ENCODE results near the gene RGS8. TPM values are rescaled to one million over a fixed set of nuclear protein-coding genes. Genes with fewer than 3 reads are reported as not detected.
A peak's percentile ranks its signal among the peaks of the same experiment; 100 is the strongest.

The RGS8 gene
- polyA plus RNA-seq, 2 of the 4 experiments (the other 2 are of a cell fraction), result not detected

- TF ChIP-seq REST (IDR thresholded peaks at IDR 0.05) (no peak), GATA3 (IDR thresholded peaks at IDR 0.05; ENCODE audit: borderline replicate concordance) (no peak), PBX3 (IDR thresholded peaks at IDR 0.05) (no peak), TFCP2L1 (CRISPR knock-in tag; IDR thresholded peaks at IDR 0.05) (no peak)
These were observed 35.2 kb upstream of the RGS8 start (continued) for GRCh38 chr1:182719553-182719952.

- WGBS (ENCODE audit: missing lambda C conversion rate), result 44% methylated on average over 2 of the region's 2 CpGs
- Histone ChIP-seq H3K4me2 (no peak overlapping the region), H3K9me3 (no peaks in the 10 kb centered on the region), H3K4me3 (no peak overlapping the region), H3K4me1 (no peaks in the 10 kb centered on the region), H3K27ac (no peak overlapping the region)
- peak in 1 of 2 experiments; percentile 22 for DNase-seq (ENCODE audit: low read depth in 1 of 2, low spot score in 1 of 2)
- TF ChIP-seq ELK1 (IDR thresholded peaks at IDR 0.05; ENCODE audit: low read depth, low read length) (no peak), HMGXB4 (CRISPR knock-in tag; IDR thresholded peaks at IDR 0.05; ENCODE audit: borderline replicate concordance) (no peak), HOXB5 (CRISPR knock-in tag; IDR thresholded peaks at IDR 0.05) (no peak), NFE2L2 (conservative IDR thresholded peaks at IDR 0.05; ENCODE audit: low read length) (no peak), POLR2AphosphoS2 (conservative IDR thresholded peaks at IDR 0.05; ENCODE audit: low read length) (no peak), USF2 (IDR thresholded peaks at IDR 0.05) (no peak), MYC (IDR thresholded peaks at IDR 0.05; ENCODE audit: borderline replicate concordance, low read length) (no peak), HES2 (IDR thresholded peaks at IDR 0.05) (no peak), FOXS1 (CRISPR knock-in tag; IDR thresholded peaks at IDR 0.05) (no peak), CBX2 (IDR thresholded peaks at IDR 0.05; ENCODE audit: borderline replicate concordance, low read depth) (no peak), CBX8 (IDR thresholded peaks at IDR 0.05) (no peak), RCOR1 (IDR thresholded peaks at IDR 0.05; ENCODE audit: low read depth, low read length) (no peak), FOSB (CRISPR knock-in tag; IDR thresholded peaks at IDR 0.05) (no peak), RFX5 (IDR thresholded peaks at IDR 0.05) (no peak), PHF8 (IDR thresholded peaks at IDR 0.05; ENCODE audit: borderline replicate concordance, low read depth) (no peak), ATOH8 (CRISPR knock-in tag; IDR thresholded peaks at IDR 0.05; ENCODE audit: low read depth) (no peak), RARB (CRISPR knock-in tag; IDR thresholded peaks at IDR 0.05) (no peak)
- peak; percentile 77 to 78; a peak in 4 of 6 replicates for ATAC-seq
- POLR2A ChIA-PET, result no interaction called here
- FAIRE-seq, result no peak
- CTCF ChIA-PET, result interaction anchor here (0.5 kb wide), 1 partner anchor 1378 kb away, joined by 3 read pairs; no protein-coding TSS in a partner anchor
These were observed 33.9 kb upstream of the RGS8 start for GRCh38 chr1:182718311-182718710.
